ENCODE results near the gene SESN1.

- no peak for TF ChIP-seq CTCF (IDR thresholded peaks at IDR 0.05)
- TF ChIP-seq POLR2A (IDR thresholded peaks at IDR 0.05): no peak
Observed at GRCh38 chr6:108966855-108967755, 127.5 kb downstream of the SESN1 start.

Data from tibial nerve (tissue), 3 donors.